HG03460 (cell line): ENCODE measurements around the gene SCG5.

Experiments
- ATAC-seq: cut with Tn5 transposase; IDR thresholded peaks from one replicate; pipeline ENCODE4 v1.9.1; 2021; ENCODE audit not compliant: unreplicated experiment

Gene SCG5

DNA sequence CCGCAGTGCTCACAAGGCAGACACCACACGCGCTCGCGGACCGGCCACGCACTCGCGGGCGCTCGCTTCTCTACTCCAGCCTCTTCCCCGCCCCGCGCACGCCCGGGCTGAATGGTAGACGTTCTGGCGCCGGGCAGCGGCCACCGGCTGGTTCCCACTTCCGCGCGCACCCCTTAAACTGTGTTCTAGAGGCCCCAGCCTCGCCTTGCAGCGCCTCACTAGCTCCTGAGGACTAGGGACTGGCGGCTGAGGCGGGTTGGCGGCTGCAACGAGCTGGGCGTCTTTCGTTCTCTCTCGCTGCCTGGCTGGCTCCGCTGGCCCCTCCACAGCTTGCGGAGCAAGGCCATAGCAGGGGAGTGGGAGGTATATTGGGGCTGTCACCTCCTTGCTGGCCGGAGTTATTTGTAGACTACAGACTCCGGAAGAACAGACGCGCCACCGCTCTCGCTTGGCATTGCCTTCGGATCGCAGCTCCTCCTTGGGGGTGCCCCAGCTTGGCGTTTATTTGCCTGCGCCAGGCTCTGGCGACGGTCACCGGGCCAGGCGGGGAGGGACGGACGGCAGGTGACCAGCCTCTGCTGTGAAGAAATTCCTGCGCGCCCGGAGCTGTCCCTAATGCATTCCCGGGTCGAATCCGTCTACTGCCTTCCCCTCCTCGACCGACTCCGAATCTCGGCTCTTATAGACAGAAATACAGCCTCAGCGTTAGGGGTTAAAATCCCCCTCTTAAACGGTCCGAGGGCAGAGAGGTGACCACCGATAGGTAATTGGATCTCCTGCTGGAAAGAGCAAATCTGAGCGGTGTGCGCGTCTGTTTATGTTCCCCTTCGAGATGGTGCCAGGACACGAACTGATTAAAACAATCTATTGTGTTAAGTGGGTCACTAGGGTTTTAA lies 77.6 kb downstream of the SCG5 start:
- ATAC-seq: no peak

- ATAC-seq: no peak
Observed at GRCh38 chr15:32721596-32721995, 80.1 kb downstream of the SCG5 start.

DNA sequence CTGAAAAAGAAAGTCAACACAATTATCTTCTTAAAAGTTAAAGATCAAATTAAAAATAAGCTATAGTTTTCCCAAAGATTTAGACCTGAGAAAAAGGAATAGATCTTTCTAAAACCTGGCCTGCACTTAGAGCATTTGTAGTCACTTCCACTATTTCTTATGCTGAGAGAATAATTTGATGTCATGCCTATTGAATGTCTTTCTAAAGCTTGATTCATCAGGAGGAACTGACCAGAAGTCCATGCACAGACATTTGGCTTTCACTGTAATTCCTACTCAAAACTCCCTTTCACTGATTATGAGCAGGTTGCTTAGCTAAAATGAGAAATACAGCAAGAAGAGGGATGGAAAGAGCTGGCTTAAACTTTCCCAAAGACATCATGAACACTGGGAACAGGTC lies 80.6 kb downstream of the SCG5 start:
- no peak for ATAC-seq

DNA sequence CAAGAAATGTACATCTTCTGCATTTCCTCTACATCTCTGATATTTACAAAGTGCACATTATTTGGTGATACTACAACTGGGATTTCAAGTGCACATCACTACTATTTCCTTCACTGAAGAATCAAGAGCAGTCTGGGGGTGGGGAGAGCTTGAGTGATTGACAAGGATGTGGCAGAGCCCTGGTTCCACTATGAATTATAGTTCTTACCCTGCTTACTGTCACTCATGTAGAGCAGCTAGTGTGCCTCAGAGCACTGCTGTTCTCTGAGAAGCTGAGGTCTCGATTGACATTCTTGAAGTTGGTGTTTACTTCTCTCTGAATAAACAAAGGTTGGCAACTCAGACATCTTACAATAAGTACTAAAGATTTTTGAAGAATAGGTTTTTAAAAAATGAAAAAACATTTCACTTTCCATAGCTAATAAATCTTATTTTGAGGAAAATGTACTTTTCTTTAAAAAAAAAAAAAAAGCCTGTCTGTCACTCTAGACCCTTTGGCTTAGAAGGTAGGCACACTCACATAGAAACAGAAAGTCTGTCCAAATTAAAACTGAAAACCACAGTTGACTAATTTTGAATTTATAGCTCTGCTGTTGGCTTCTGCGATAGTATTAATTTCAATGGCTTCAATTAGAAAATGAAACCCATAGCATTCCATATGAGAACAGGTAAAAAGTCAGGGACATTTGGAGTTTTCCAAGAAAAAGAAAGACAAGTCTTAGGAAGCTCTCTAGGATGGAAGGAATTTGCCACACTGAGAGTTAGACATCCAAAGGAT lies 81.8 kb downstream of the SCG5 start:
- peak; percentile 92 for ATAC-seq

GRCh38 chr15:32729700-32730395 lies 88.3 kb downstream of the SCG5 start:
- no peak for ATAC-seq

GRCh38 chr15:32730677-32731654 lies 89.5 kb downstream of the SCG5 start:
- no peak for ATAC-seq

DNA sequence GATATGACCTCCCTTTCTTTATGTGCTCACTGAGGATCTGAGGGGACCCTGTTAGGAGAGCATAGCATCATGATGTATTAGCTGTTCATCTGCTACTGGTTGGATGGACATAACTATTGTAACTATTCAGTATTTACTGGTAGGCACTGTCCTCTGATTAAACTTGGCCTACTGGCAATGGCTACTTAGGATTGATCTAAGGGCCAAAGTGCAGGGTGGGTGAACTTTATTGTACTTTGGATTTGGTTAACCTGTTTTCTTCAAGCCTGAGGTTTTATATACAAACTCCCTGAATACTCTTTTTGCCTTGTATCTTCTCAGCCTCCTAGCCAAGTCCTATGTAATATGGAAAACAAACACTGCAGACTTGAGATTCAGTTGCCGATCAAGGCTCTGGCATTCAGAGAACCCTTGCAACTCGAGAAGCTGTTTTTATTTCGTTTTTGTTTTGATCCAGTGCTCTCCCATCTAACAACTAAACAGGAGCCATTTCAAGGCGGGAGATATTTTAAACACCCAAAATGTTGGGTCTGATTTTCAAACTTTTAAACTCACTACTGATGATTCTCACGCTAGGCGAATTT lies 91.2 kb downstream of the SCG5 start:
- ATAC-seq: no peak

DNA sequence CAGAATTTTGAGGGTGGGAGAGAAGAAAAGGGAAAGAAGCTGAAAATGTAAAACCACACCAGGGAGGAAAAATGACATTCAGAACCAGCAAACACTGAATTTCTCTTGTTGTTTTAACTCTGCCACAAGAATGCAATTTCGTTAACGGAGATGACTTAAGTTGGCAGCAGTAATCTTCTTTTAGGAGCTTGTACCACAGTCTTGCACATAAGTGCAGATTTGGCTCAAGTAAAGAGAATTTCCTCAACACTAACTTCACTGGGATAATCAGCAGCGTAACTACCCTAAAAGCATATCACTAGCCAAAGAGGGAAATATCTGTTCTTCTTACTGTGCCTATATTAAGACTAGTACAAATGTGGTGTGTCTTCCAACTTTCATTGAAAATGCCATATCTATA lies 91.8 kb downstream of the SCG5 start:
- ATAC-seq: no peak

DNA sequence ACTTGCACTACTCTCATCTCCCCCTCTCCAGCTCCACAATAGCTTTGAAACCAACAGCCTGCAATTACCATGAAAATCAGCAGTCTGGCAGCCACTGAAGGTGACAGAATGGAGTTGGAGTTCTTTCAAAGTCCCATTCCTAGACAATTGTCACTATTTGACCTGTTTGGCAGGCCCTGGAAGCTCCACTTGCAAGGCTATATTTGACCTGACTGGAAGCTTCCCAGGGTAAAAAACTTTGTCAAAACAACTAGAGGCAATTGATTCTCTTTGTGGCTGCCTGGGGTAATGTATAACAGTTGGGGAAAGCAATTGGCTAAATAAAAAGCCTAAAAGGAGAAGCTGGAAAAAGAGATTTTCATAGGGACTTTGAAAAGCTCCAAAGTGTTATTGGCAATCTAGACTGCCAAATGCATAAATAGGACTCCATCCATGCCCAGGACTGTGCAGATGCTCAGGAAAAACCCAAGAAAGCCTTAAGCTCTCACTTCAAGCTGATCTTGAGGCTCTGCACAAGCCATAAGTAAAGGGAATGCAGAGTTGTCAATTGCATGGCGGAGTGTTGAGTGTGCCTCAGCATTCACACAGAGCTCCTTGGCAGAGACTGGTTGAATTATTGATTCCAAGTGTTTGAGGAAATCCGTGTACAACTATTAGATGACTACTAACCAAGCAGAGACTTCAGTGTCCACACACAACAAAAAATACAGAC lies 94.6 kb downstream of the SCG5 start:
- no peak for ATAC-seq

GRCh38 chr15:32736701-32737061 lies 95.2 kb downstream of the SCG5 start:
- ATAC-seq: no peak

DNA sequence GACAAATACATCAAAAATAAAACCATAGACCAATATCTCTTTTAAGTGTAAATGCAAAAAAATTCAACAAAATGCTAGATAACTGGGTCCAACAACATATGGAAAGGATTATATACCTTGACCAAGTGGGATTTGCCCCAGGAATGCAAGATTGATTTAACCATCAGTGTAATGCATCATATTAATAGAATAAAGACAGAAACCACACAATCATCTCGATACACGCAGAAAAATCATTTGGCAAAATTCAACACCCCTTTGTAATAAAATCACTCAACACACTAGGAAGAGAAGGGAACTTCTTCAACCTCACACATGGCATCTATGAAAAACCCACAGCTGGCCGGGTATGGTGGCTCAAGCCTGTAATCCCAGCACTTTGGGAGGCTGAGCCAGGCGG lies 95.8 kb downstream of the SCG5 start:
- no peak for ATAC-seq

- no peak for ATAC-seq
Observed at GRCh38 chr15:32738666-32739065, 97.2 kb downstream of the SCG5 start.

DNA sequence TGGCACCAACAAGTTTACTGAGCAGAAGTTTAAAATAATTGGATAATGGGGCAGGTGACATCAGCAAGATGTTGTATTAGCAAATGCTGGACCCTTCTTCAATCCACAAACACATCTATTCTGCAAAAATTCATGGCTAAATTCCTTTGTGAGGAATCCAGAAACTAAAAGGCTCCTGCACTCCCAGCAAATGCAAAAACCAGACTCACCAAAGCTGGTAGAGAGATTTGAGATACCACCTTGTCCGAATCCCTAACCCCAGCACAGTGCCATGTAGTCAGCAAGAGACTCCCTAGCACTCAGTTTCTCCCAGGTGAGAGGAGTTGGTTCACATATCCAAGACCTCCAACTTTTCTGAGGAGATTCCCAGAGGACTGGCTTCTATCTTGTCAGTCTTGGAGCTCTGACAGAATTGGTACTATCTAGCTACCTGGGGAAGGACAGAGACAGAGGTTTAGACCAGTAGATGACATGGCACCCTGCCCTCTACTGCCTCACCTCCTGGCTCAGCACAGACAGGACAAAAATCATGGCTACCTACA lies 98.1 kb downstream of the SCG5 start:
- no peak for ATAC-seq

DNA sequence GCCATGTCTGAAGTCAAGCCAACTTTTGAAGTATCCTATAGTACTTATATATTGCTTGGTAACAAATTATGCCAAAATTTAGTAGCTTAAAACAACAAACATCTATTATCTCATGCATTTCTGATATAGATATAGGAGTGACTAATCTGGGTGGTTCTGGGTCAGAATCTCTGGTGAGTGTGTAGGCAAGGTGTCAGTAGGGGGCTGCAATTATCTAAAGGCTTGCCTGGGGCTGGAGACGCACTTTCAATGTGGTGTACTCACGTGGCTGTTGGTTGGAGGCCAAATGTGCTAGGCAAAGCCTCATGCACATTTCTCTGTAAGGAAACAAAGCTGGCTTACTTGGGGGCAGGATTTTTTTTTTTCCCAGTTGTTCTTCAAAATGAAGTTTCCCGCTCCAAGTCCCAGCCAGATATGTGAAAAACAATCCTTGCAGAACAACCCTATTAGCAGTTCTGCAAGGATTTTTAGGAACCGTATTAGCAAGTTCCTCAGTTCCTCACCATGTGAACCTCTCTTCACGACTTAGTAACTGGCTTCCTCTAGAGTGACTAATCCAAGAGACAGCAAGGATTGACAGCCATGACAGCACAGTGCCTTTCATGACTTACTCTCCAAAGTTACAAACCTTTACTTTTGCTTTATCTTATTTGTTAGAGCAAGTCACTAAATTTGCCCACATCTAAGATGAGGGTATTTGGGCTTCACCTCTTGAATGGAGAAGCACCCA lies 102.1 kb downstream of the SCG5 start:
- no peak for ATAC-seq

- ATAC-seq: no peak
Observed at GRCh38 chr15:32746116-32746857, 104.8 kb downstream of the SCG5 start.
